Neural crest cell (in vitro differentiated cells): ENCODE results near the gene RGS8. TPM values are rescaled to one million over a fixed set of nuclear protein-coding genes. Genes with fewer than 3 reads are reported as not detected.
A peak's percentile ranks its signal among the peaks of the same experiment; 100 is the strongest.

ENCODE experiments used
- DNase-seq: peaks from one replicate; pipeline ENCODE4 v3.0.0; 2021; ENCODE audit warnings: low read depth, mixed read lengths, low spot score
- H3K27ac Mint-ChIP-seq: one replicate; pipeline ENCODE4 v1.8.0; 2021; ENCODE audit warnings: mild to moderate bottlenecking, mixed read lengths; ENCODE audit not compliant: unreplicated experiment
- H3K27me3 Mint-ChIP-seq: 2 replicates; pipeline ENCODE4 v1.8.0; 2021; ENCODE audit warnings: low read depth, mild to moderate bottlenecking, mixed read lengths
- H3K36me3 Mint-ChIP-seq: 2 replicates; pipeline ENCODE4 v1.8.0; 2021; ENCODE audit warnings: low read depth, mild to moderate bottlenecking, mixed read lengths
- H3K4me1 Mint-ChIP-seq: 2 replicates; pipeline ENCODE4 v1.8.0; 2021; ENCODE audit warnings: mixed read lengths
- H3K4me3 Mint-ChIP-seq: one replicate; pipeline ENCODE4 v1.8.0; 2021; ENCODE audit warnings: mild to moderate bottlenecking, mixed read lengths
- H3K9me3 Mint-ChIP-seq: 2 replicates; pipeline ENCODE4 v1.8.0; 2021; ENCODE audit warnings: mixed read lengths
- CTCF ChIP-seq: fragments of 200-600 bp; sonication (generic); conservative IDR thresholded peaks from 2 replicates; pipeline ENCODE4 v1.5.0; 2021; ENCODE audit warnings: antibody characterized with exemption, mild to moderate bottlenecking
- total RNA-seq: library from RNA; stranded (reverse); gene quantifications from 2 replicates; pipeline ENCODE4 v1.2.1, GENCODE V29; 2021

RGS8 gene
- total RNA-seq, 1 donor from 2014 or later, result 1.8 TPM

GRCh38 chr1:182656842-182657397 lies 27.5 kb downstream of the RGS8 start:
- H3K4me1 Mint-ChIP-seq, result peaks cover 8% of the 10 kb centered on the region
- H3K27me3 Mint-ChIP-seq, result no peaks in the 10 kb centered on the region
- H3K9me3 Mint-ChIP-seq, result no peaks in the 10 kb centered on the region
- no peak for TF ChIP-seq CTCF
- peak overlapping the region; percentile 69 for H3K27ac Mint-ChIP-seq
- no peak for DNase-seq
- H3K4me3 Mint-ChIP-seq, result no peak overlapping the region
- no peaks in the 10 kb centered on the region for H3K36me3 Mint-ChIP-seq

- no peak overlapping the region for H3K27ac Mint-ChIP-seq
- H3K27me3 Mint-ChIP-seq, result no peaks in the 10 kb centered on the region
- H3K9me3 Mint-ChIP-seq, result no peaks in the 10 kb centered on the region
- no peaks in the 10 kb centered on the region for H3K36me3 Mint-ChIP-seq
- H3K4me3 Mint-ChIP-seq, result no peak overlapping the region
- H3K4me1 Mint-ChIP-seq, result peaks cover 5% of the 10 kb centered on the region
- no peak for DNase-seq
- TF ChIP-seq CTCF, result no peak
These were observed 30.4 kb downstream of the RGS8 start for GRCh38 chr1:182653986-182654385.

- H3K9me3 Mint-ChIP-seq, result no peaks in the 10 kb centered on the region
- H3K36me3 Mint-ChIP-seq, result no peaks in the 10 kb centered on the region
- no peaks in the 10 kb centered on the region for H3K27me3 Mint-ChIP-seq
- H3K4me3 Mint-ChIP-seq, result no peak overlapping the region
- peaks cover 5% of the 10 kb centered on the region for H3K4me1 Mint-ChIP-seq
- no peak for DNase-seq
- no peak for TF ChIP-seq CTCF
- no peak overlapping the region for H3K27ac Mint-ChIP-seq
These were observed 31.5 kb downstream of the RGS8 start for GRCh38 chr1:182652933-182653332.

GRCh38 chr1:182651339-182651724 lies 33.1 kb downstream of the RGS8 start:
- Mint-ChIP-seq H3K27me3 (no peaks in the 10 kb centered on the region), H3K36me3 (no peaks in the 10 kb centered on the region), H3K27ac (no peak overlapping the region), H3K4me1 (peaks cover under 1% of the 10 kb centered on the region), H3K9me3 (no peaks in the 10 kb centered on the region), H3K4me3 (no peak overlapping the region)
- TF ChIP-seq CTCF, result no peak
- no peak for DNase-seq

- Mint-ChIP-seq H3K27me3 (no peaks in the 10 kb centered on the region), H3K4me3 (no peak overlapping the region), H3K36me3 (no peaks in the 10 kb centered on the region), H3K4me1 (no peaks in the 10 kb centered on the region), H3K27ac (no peak overlapping the region), H3K9me3 (no peaks in the 10 kb centered on the region)
- no peak for DNase-seq
- TF ChIP-seq CTCF, result no peak
These were observed 33.6 kb downstream of the RGS8 start for GRCh38 chr1:182650678-182651338.
